HG02840 (cell line): ENCODE data around the gene TRIM29.
"Not testable (repeated sequence)": the region's sequence is repeated elsewhere in the genome, so short reads cannot be mapped to it uniquely, and the experiment has no call there.

Experiments used
- ATAC-seq: cut with Tn5 transposase; IDR thresholded peaks from one replicate; pipeline ENCODE4 v1.9.1; 2021; ENCODE audit warnings: mild to moderate bottlenecking, moderate library complexity, moderate number of reproducible peaks; ENCODE audit not compliant: unreplicated experiment, low FRiP score

TRIM29 gene, protein sequence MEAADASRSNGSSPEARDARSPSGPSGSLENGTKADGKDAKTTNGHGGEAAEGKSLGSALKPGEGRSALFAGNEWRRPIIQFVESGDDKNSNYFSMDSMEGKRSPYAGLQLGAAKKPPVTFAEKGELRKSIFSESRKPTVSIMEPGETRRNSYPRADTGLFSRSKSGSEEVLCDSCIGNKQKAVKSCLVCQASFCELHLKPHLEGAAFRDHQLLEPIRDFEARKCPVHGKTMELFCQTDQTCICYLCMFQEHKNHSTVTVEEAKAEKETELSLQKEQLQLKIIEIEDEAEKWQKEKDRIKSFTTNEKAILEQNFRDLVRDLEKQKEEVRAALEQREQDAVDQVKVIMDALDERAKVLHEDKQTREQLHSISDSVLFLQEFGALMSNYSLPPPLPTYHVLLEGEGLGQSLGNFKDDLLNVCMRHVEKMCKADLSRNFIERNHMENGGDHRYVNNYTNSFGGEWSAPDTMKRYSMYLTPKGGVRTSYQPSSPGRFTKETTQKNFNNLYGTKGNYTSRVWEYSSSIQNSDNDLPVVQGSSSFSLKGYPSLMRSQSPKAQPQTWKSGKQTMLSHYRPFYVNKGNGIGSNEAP

DNA sequence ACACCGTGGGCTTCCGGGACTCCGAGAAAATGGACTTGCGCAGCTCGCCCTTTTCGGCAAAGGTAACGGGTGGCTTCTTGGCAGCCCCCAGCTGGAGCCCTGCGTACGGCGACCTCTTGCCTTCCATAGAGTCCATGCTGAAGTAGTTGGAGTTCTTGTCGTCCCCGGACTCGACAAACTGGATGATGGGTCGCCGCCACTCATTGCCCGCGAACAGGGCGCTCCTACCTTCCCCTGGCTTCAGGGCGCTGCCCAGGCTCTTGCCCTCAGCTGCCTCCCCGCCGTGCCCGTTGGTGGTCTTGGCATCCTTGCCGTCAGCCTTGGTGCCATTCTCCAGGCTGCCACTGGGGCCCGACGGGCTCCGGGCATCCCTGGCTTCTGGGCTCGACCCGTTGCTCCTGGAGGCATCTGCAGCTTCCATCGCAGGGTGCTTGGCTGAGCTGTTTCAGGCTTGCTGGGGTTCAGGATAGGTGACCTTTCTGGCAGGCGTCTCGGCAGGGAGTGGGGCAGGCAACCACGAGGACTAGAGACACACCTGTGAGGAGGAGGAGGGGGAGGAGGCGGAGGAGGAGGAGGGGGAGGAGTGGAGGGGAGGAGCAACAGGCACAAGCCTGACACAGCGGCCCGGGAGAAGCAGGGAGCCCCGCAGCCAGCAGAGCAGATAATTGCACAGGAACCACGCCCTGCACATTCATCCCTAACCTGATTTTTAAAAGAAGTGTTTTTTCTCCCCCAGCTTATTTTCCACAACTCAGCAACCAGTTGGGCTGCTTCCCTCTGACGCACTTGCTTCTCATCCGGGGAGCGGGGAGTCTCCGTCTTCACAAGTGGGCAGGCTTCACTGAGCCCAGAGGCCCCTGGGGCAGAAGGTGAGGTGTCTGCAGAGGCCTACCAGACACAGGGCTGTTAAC is at the start of gene TRIM29:
TRIM29 (minus strand) TSS at position 503 of the 911 bp plus-strand sequence; CDS start at position 421, 82 bp downstream.
- ATAC-seq = no peak

DNA sequence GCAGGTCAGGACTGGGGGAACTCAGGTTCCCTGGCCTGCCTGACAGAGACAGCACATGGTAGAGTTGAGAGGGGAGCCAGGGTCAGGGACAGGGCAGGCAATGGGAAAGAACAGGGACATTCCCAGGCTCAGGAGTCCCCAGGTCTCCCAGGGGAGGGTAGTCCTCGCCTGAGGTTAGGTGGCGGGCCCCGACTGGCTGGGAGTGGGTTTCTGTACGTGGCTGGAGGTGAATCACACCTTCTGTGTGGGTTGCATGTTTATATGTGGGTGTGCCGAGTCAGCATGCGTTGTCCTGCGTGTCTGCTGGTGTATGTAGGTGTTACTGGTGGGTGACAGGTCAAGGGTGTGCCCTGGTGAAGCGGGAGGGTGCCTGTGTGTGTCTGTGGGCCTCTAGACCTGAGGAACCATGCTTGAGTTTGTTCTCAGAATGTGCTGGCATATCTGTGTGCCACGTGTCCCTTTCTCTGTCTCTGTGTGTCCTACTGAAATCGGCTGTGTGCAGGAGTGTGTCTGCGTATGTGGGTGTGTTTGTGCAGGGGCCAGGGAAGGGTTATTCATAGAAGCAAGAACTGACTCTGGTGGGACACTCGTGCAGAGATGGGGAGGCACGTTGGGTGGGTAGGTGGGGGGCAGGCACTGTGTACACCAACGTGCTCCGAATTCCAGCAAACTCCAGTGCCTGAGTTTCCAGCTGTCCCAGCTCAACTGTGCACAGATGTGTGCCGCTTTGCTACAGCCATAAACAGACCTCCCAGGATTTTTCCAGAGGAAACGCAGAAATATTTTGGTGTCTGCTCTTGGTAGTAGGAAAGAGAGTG is 49.1 kb upstream of the TRIM29 start:
- no peak for ATAC-seq

DNA sequence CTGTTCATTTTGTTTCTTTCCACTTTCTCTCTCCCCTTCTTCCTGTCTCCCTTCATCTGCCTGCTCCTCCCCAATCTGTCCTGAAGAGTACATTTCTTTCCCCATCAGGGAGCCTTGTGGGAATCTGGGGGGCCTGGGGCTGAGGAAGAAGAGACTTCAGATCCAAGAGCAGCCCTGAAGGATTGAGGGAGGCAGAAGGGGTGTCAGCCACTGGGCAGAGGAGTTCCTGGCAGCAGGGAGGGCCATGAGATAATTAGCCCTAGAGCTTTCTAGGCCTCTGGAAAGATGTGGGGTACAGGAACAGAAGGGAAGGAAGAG is 48.5 kb upstream of the TRIM29 start:
- no peak for ATAC-seq

DNA sequence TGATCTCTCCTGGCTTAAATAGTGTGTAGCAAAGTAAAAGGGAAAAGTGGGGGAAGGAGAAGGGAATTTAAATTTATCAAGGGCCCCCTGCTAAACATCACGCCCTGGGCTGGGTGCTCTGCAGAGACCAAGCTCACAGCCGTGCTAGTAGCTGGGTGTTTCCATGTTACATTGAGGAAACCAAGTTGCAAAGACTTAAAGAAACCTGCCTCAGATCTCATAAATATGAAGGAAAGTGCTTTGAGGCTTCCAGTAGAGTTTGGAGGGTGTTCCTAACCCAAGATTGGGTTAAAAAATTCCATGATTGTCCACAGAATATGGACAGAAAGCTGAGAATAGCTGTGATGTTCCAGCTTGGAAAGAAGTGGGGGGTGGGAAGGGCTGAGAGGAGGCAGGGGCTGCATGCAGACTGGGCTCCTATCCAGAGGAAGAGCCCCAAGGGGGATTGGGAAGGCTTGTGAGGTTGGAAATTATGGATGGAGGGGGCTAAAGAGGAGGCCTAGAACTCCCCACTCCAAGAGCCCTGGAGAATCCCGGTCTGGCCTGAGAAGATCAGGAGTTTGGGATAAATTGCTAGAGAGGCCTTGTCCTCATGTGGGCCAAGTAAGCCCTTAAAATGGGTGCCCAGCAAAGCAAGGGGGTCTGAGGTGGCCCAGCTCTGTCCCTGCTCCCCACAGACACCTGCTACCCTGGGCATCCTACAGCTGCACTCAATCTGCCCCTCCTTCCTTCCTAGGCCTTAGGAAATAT is 48.0 kb upstream of the TRIM29 start:
- no peak for ATAC-seq

DNA sequence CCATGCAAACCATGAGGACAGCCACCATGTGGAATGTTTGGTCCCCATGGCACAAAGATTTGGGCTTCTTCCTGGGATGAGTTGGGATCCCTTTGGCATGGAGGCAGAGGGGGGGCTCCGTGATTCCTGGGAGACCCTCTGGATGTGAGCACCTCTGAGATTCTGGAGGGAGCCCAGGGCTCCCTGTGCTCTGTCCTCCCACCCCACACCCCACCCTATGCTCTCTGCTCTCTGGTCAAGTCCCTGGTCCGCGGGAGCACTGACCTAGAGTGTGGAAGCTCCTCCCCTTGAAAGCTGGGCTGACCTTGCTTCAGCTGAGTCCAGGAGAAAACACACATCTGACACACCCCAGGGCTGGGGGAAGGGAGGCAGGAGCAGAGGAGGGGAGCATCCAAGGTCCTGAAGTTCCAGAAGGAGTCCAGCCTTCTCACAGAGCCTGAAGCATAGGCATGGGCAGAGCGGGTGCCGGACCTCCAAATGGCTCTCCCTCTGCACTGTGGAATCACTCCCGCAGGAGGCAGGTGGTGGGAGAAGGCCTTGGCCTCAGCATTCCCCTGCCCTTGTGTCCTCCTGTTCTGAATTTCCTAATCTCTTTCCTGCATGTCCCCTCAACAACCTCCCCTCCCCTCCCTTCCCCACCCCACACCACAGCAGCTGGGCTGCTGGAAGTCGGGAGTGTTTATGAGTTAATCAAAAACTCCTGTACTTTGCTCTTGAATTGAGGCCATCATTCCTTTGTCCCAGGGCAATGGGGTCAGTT is 47.2 kb upstream of the TRIM29 start:
- ATAC-seq = no peak

DNA sequence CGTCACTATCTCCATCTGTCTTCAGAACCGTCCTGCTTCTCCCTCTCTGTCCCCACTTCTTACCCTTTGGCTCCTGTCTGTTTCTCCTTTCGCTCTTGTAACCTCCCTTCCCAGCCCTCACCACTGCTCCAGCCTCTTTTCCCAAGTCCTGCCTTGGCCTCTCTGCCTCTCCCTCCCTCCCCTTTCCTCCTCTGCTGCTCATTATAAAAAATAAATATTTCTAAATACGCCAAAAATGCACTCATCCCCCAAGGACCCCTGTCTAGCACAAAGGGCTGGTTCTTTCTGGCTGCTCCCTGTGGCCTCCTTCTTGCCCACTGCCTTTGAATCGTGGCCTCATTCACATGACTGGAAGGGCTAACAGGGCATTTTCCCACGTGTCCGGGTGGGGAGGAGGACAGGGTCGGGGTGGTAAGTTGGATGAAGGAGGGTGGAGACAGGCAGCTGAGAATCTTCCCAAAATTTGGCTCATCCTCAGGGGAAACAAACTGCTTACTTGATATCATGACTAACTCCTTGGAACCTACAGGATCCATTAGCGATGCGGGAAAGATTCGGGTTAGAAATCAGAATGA is 46.5 kb upstream of the TRIM29 start:
- ATAC-seq = no peak

DNA sequence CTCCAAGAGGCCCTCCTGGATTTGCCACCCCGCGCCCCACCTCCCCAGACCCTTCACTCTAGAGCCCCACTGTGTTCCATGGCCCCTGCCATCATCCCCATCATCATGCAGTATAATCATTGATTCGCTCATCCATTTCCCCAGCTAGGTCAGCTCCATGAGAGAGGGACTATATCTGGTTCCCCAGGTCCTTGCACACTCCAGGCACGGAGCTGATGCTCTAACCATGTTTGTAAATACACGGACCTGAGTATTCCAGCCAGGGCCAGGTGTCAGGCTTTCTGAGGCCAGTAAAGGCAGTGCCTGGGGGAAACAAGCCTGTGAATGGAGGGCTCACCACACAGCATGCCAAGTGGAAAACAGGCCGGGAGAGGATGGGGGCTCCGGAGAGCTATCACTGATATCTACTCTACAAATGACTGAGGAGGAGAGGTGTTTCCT is 45.8 kb upstream of the TRIM29 start:
- no peak for ATAC-seq

DNA sequence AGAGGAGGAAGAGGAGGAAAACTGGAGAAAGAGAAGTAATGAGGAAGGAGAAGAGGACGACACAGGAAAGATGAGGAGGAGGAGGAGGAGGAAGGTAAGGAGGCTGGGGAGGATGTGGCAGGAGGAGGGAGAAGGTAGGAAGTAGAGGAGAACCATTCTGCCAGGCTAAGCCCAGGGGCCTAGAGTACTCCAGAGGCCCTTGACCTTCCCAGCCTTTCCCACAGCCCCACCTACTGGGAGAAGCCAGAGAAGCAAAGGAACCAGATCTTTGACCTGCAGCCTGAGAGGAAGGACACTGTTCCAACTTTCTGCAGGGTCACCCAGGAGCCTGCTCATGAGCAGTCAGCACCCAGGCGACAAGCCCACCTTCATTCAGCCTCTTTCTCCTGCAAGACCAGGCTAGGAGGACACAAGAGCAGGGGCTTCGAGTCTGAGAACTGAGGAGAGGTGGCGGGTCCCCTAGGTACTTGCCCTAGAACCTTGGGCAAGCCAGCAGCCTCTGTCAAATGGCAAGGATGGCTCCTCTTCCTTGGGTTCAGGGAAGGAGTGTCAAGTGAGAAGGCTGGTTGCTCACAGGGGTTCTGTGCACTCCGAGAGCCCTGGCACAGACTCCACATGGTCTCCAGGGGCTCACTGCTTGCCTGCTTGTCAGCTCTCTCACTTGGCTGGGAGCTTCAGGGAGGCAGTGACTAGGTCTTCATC is 45.0 kb upstream of the TRIM29 start:
- ATAC-seq = no peak

DNA sequence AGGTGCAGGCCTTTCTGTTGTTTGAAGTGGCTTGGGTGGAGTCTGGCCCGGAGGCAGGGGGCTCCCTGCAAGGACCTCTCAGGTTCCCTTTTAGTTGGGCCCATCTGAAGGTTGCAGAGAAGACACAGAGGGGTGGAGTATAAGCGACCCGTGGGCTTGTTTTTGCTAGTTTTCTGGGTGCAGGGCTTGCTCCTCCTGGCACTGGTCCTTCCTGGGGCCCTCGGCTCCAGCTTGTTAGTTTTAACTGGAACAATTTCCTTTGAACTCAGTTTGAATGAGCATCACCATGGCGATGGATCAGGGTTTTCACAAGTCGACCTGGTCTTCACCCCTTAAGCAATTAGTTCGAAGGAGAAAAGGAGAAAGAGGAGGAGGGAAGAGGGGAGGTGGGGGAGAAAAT is 44.5 kb upstream of the TRIM29 start:
- ATAC-seq = no peak

DNA sequence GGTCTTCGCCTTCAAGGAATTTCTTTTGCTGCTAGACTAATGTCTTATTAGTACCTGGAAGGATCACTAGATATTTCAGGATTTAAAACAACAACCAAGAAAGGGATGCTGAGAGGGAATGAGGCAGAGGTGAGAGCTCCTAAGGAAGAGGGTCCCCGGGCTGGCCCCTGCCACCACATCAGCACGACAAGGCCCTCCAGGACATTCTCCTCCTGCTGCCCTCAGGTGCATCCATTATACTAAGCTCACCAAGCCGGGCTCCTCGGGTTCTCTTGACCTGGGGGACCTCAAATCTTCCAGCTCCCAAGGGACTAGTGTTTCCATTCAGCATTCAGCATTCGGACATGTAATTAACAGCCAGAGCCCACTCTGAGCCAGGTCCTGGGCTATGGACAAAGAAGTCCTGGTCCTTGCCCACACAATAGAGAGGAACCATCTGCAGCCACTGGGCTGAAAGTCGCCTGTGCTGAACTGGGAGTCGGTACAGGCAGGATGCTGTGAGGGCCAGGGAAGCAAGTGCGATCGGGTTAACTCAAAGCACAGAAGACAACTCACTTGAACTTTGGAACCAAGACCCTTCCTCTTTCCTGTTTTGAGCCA is 43.6 kb upstream of the TRIM29 start:
- ATAC-seq = no peak

DNA sequence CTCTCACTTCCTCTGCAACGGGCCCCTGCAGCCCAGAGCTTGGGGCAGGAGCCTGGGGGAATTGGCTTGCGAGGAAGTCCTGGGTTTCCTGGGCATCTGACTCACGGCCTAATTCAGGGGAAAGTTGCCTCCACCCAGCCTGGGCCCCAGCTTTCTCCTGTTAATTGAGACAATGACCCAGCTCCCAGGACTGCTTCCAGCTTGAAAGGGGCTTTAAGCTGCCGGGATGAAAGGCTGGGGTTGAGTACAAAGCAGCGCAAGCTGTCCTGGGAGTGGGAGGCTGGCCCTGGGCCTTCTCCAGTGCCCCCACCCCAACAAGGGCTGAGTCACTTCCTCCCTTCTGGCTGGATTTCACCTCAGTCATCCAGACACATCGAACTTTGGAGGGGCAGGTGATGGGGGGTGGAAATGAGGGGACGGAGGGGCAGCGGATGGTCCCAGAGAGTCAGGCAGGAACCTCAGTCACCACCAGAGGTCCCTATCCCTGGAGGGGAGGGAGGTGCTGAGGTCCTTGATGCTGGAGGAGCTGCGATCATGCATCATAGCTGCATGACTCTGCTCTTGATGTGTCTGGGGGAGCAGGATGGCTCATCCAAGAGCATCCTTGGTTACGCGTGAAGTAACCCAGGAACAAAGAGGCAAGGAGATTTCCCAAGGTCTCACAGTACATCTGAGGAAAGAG is 42.8 kb upstream of the TRIM29 start:
- ATAC-seq = no peak

DNA sequence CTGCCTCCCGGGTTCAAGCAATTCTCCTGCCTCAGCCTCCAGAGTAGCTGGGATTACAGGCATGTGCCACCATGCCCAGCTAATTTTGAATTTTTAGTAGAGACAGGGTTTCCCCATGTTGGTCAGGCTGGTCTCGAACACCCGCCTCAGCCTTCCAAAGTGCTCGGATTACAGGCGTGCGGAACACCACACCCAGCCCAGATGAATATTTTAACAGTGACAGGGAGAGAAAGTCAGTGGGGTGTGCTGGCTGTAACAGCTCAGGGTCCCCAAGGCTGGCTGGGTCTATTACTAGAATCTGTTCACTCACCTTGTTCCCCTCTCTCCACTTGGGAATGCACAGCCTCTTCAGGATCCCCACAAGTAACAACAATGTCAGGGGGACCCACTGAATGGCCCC is 42.1 kb upstream of the TRIM29 start:
- ATAC-seq = not testable (repeated sequence)

DNA sequence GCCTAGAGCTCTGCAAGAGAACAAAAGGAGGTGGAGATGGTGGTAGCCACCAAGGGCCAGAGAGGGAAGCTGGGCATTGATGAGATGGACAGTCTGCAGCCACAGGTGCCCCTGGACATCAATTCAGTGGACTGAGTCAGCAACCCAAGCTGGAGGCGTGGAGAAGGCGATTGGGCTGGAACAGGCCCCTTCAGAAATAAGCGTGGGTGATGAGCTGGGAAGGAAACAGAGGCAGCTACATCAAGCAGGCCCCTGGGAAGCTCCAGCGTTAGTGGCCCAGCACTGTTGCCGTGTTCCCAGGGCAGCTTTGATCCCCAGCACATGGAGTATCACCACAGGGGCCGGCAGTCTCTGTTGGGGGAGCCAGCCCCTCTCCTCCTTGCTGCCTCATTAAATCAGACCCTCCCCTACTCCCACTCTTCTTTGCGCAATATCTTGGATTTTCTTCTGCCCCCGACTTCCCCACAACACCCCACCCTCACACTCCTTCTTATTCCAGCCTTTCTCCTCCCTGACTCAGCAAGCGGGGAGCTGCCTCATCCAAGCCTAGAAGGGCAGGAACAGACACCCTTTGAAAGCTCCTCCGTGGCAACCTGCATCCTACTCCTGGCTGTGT is 41.3 kb upstream of the TRIM29 start:
- ATAC-seq = no peak

DNA sequence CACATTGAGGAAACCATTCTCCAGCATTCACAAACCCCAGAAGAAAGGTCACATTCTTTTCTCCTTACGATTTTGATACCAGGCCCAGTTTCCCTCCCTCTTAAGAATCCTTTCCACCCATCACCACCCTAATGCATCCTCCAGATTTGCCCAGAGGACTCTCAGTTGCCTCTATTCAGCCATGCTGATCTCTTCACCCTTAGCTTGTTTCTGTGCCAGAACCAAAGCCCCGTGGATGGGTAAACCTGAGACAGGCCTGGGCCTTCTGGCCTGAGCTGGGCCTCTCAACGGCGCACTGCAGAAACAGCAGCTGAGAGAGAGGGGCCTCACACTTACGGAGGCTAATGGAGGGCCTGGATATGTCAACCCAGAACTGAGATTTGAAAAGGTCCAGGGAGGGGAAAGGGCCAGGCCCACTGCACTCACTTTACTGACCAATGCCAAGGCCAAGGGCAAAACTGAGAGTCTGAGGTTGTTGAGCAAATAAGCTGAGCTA is 40.7 kb upstream of the TRIM29 start:
- ATAC-seq = no peak

DNA sequence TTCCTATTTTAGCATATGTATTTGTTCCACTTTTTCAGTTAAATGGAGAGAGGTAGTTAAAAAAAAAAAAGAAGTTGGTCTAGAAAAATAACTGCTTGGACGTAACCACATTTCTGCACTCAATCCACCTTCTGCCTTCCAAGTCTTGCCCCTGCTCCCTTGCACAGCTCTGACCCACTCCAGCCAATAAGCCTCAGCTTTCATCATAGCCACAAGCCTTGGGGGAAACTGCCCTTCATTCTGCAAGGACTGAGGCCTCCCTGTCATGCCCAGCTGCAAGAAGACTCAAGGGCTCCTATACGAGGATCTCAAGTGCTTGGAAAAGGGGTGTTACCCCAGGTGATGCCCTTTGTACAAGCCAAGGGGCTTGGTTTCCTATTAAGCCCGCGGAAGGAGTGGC is 37.0 kb upstream of the TRIM29 start:
- ATAC-seq = no peak

DNA sequence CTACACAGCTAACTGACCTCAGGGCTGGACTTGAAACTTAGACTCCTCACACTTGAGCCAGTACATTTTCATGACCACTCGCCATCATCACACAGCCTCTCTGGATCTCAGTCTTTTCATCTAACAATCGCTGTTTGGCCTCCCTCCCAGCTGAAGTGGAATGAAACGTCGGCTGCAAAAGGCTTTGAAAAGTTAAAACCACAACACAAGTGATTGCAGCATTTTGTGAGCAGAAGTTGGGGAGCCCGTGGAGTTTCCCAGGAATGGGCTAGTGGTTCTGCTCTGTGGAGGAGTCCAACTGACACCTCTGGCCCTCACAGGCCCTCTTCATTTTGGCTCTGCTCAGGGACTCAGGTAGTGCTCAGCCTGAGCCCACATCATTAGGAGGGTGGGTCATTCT is 35.9 kb upstream of the TRIM29 start:
- no peak for ATAC-seq
